Measurements from ENCODE around the gene CFAP77. TPM values are rescaled to one million over a fixed set of nuclear protein-coding genes. Genes with fewer than 3 reads are reported as not detected.

CFAP77 gene
- total RNA-seq, 2 experiments from 2014 or later = not detected

GRCh38 chr9:132481053-132481849 is 71.2 kb downstream of the CFAP77 start:
- intact Hi-C loops (cut with DNase I, micrococcal nuclease) = no loop called here
- peaks cover 34% of the 10 kb centered on the region for H3K27me3 Mint-ChIP-seq
- TF ChIP-seq, protein P1, sequence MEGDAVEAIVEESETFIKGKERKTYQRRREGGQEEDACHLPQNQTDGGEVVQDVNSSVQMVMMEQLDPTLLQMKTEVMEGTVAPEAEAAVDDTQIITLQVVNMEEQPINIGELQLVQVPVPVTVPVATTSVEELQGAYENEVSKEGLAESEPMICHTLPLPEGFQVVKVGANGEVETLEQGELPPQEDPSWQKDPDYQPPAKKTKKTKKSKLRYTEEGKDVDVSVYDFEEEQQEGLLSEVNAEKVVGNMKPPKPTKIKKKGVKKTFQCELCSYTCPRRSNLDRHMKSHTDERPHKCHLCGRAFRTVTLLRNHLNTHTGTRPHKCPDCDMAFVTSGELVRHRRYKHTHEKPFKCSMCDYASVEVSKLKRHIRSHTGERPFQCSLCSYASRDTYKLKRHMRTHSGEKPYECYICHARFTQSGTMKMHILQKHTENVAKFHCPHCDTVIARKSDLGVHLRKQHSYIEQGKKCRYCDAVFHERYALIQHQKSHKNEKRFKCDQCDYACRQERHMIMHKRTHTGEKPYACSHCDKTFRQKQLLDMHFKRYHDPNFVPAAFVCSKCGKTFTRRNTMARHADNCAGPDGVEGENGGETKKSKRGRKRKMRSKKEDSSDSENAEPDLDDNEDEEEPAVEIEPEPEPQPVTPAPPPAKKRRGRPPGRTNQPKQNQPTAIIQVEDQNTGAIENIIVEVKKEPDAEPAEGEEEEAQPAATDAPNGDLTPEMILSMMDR (IDR thresholded peaks at IDR 0.05) = no peak
- no peaks in the 10 kb centered on the region for H3K9me3 ChIP-seq (ENCODE audit: control insufficient read depth in 1 of 2, insufficient read depth in 1 of 2, low read length in 2 of 2)
- CTCF ChIA-PET = no interaction called here
- H3K4me1 Mint-ChIP-seq (ENCODE audit: low read depth) = peaks cover 10% of the 10 kb centered on the region
- no peak overlapping the region for H3K4me3 ChIP-seq (ENCODE audit: low read length)
- no peak for ATAC-seq (ENCODE audit: poor library complexity)
- H3K27me3 ChIP-seq (ENCODE audit: control insufficient read depth in 1 of 2, insufficient read depth in 2 of 2, low read length in 2 of 2) = peaks cover 8 to 16% of the 10 kb centered on the region in 2 experiments
- H3K27ac ChIP-seq (ENCODE audit: low read depth in 1 of 2, low read length in 2 of 2) = no peak overlapping the region
- no peaks in the 10 kb centered on the region for H3K9me3 Mint-ChIP-seq
- DNase-seq = no peak
- no peak overlapping the region for H3K4me3 Mint-ChIP-seq
- no peaks in the 10 kb centered on the region for H3K36me3 ChIP-seq (ENCODE audit: insufficient read depth, low read length)
- H3K36me3 Mint-ChIP-seq (ENCODE audit: low read depth) = no peaks in the 10 kb centered on the region
- H3K27ac Mint-ChIP-seq = no peak overlapping the region
- POLR2A ChIA-PET = no interaction called here
- H3K4me1 ChIP-seq (ENCODE audit: insufficient read depth, low read length) = peaks cover 1% of the 10 kb centered on the region

- H3K27ac ChIP-seq (ENCODE audit: low read depth in 1 of 2, low read length in 2 of 2) = no peak overlapping the region
- Mint-ChIP-seq H3K36me3 (ENCODE audit: low read depth) (no peaks in the 10 kb centered on the region), H3K4me1 (ENCODE audit: low read depth) (peaks cover 21% of the 10 kb centered on the region), H3K9me3 (no peaks in the 10 kb centered on the region), H3K27me3 (peaks cover 39% of the 10 kb centered on the region), H3K27ac (no peak overlapping the region), H3K4me3 (no peak overlapping the region)
- ATAC-seq (ENCODE audit: poor library complexity) (no peak), DNase-seq (no peak)
- intact Hi-C loops (cut with DNase I, micrococcal nuclease) = no loop called here
- ChIA-PET CTCF (no interaction called here), POLR2A (no interaction called here)
- TF ChIP-seq, protein P1 (IDR thresholded peaks at IDR 0.05) = no peak
- H3K9me3 ChIP-seq (ENCODE audit: control insufficient read depth in 1 of 2, insufficient read depth in 1 of 2, low read length in 2 of 2) = no peaks in the 10 kb centered on the region
- H3K36me3 ChIP-seq (ENCODE audit: insufficient read depth, low read length) = no peaks in the 10 kb centered on the region
- H3K4me3 ChIP-seq (ENCODE audit: low read length) = no peak overlapping the region
- H3K27me3 ChIP-seq (ENCODE audit: control insufficient read depth in 1 of 2, insufficient read depth in 2 of 2, low read length in 2 of 2) = peaks cover 8 to 16% of the 10 kb centered on the region in 2 experiments
- H3K4me1 ChIP-seq (ENCODE audit: insufficient read depth, low read length) = peaks cover 12% of the 10 kb centered on the region
Measured at GRCh38 chr9:132482196-132482813, 72.3 kb downstream of the CFAP77 start.

DNA sequence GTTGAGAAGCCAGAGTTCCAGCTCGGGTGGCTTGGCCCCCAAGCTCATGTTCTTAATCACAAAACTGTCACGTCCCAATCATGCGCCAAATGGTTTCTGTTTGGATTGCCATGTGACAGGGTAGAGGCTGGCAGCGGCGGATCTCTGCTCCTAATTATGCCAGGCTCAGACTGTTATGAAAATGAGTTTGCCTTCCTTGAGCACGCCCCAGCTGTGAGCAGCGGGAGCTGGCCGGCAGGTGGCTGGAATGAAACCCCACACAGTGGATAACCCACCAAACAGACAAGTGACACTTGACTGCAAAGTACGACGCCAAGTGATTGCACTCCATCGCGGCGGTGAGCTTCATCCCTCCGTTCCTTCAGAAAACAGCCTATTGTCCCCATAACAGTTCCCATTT is 75.4 kb downstream of the CFAP77 start:
- Histone ChIP-seq H3K4me1 (ENCODE audit: insufficient read depth, low read length) (peaks cover 29% of the 10 kb centered on the region), H3K36me3 (ENCODE audit: insufficient read depth, low read length) (no peaks in the 10 kb centered on the region), H3K27ac (ENCODE audit: low read depth in 1 of 2, low read length in 2 of 2) (no peak overlapping the region), H3K9me3 (ENCODE audit: control insufficient read depth in 1 of 2, insufficient read depth in 1 of 2, low read length in 2 of 2) (peaks cover 0 to 4% of the 10 kb centered on the region in 2 experiments), H3K4me3 (ENCODE audit: low read length) (no peak overlapping the region), H3K27me3 (ENCODE audit: control insufficient read depth in 1 of 2, insufficient read depth in 2 of 2, low read length in 2 of 2) (peaks cover 18 to 30% of the 10 kb centered on the region in 2 experiments)
- ChIA-PET POLR2A (no interaction called here), CTCF (no interaction called here)
- DNase-seq = no peak
- intact Hi-C loops (cut with DNase I, micrococcal nuclease) = no loop called here
- no peak overlapping the region for H3K27ac Mint-ChIP-seq
- TF ChIP-seq, protein P1 (IDR thresholded peaks at IDR 0.05) = no peak
- ATAC-seq (ENCODE audit: poor library complexity) = no peak
- no peaks in the 10 kb centered on the region for H3K9me3 Mint-ChIP-seq
- H3K4me1 Mint-ChIP-seq (ENCODE audit: low read depth) = peaks cover 34% of the 10 kb centered on the region
- H3K27me3 Mint-ChIP-seq = peaks cover 61% of the 10 kb centered on the region
- H3K4me3 Mint-ChIP-seq = no peak overlapping the region
- no peaks in the 10 kb centered on the region for H3K36me3 Mint-ChIP-seq (ENCODE audit: low read depth)
